Prostate gland (tissue), 2 donors: ENCODE data around the gene SLC2A8. TPM values are rescaled to one million over a fixed set of nuclear protein-coding genes. Genes with fewer than 3 reads are reported as not detected.

Experiments used
- DNase-seq: peaks from one replicate; pipeline ENCODE4 v3.0.0-alpha.2; 2019; ENCODE audit warnings: low spot score
- H3K27ac ChIP-seq, 2 donors: fragments of 200-600 bp; sonication (generic); 2 replicates each; pipeline ENCODE4 v1.5.1; 2017 to 2019
- H3K27me3 ChIP-seq: fragments of 200-600 bp; sonication (generic); replicated peaks from 2 replicates; pipeline ENCODE4 v1.5.1; 2019; ENCODE audit not compliant: insufficient read depth
- H3K36me3 ChIP-seq, 2 donors: fragments of 200-600 bp; sonication (generic); 1 replicate in 1 of 2; 2 replicates in 1 of 2; pipeline versions ENCODE4 v1.5.1 to v1.8.1; 2017 to 2019
- H3K4me1 ChIP-seq: fragments of 200-600 bp; sonication (generic); replicated peaks from 2 replicates; pipeline ENCODE4 v1.5.1; 2019
- H3K4me3 ChIP-seq, 2 donors: fragments of 200-600 bp; sonication (generic); 2 replicates each; pipeline ENCODE4 v1.5.1; 2017 to 2019
- H3K9me3 ChIP-seq: fragments of 200-600 bp; sonication (generic); 2 replicates; pipeline ENCODE4 v1.5.1; 2017
- CTCF ChIP-seq, 4 experiments: fragments of 200-600 bp in 2 of 4; fragments of 450-650 bp in 2 of 4; sonication (generic) in 2 of 4; IDR thresholded peaks; 1 replicate in 3 of 4; 2 replicates in 1 of 4; pipeline ENCODE4 v1.5.1; 2016 to 2019; ENCODE audit warnings: antibody characterized with exemption in 4 of 4, mild to moderate bottlenecking in 2 of 4, moderate library complexity in 2 of 4
- POLR2A ChIP-seq: fragments of 450-650 bp; IDR thresholded peaks from one replicate; pipeline ENCODE4 v1.6.1; 2016; ENCODE audit warnings: antibody characterized with exemption, mild to moderate bottlenecking
- POLR2AphosphoS5 ChIP-seq: sonication (generic); formaldehyde crosslinking; IDR thresholded peaks from one replicate; pipeline ENCODE4 v1.6.1; 2017; ENCODE audit warnings: antibody characterized with exemption
- WGBS: methylation state at CpG from one replicate; pipeline ENCODE4 v1.1.5; 2018; 5-methylcytosine and 5-hydroxymethylcytosine counted together
- intact Hi-C: fragments of 100-400 bp; cut with DNase I; formaldehyde crosslinking; loops from one replicate; pipeline ENCODE4 v1.14.2; 2022
- total RNA-seq, 2 donors: library from RNA; depleted of rRNA; stranded (reverse); fragments of >200 nt; gene quantifications; one replicate each; pipeline ENCODE4 v1.1.0, GENCODE V29; 2016

The SLC2A8 gene
- total RNA-seq, 2 donors from 2014 or later: 29.3 to 69.3 TPM

- intact Hi-C loops: no loop called here
- no peaks in the 10 kb centered on the region for H3K27me3 ChIP-seq
- DNase-seq: no peak
- TF ChIP-seq CTCF (IDR thresholded peaks at IDR 0.05) (no peak), POLR2A (no peak), POLR2AphosphoS5 (no peak)
- WGBS: 88% methylated on average over 13 of the region's 13 CpGs
- no peaks in the 10 kb centered on the region for H3K36me3 ChIP-seq
- no peak overlapping the region for H3K4me3 ChIP-seq
- H3K4me1 ChIP-seq: no peaks in the 10 kb centered on the region
- no peak overlapping the region for H3K27ac ChIP-seq
- H3K9me3 ChIP-seq: no peaks in the 10 kb centered on the region
These were observed 12.1 kb upstream of the SLC2A8 start for GRCh38 chr9:127384901-127385300.

- Histone ChIP-seq H3K9me3 (no peaks in the 10 kb centered on the region), H3K27me3 (no peaks in the 10 kb centered on the region), H3K36me3 (no peaks in the 10 kb centered on the region), H3K27ac (no peak overlapping the region), H3K4me1 (no peaks in the 10 kb centered on the region), H3K4me3 (no peak overlapping the region)
- 84% methylated on average over 4 of the region's 4 CpGs for WGBS
- DNase-seq: no peak
- no peak for TF ChIP-seq CTCF (IDR thresholded peaks at IDR 0.05)
- TF ChIP-seq POLR2A: no peak
- TF ChIP-seq POLR2AphosphoS5: no peak
- intact Hi-C loops: no loop called here
These were observed 10.7 kb upstream of the SLC2A8 start for GRCh38 chr9:127386249-127386648.

GRCh38 chr9:127386981-127387380 lies 10.0 kb upstream of the SLC2A8 start:
- Histone ChIP-seq H3K9me3 (no peaks in the 10 kb centered on the region), H3K27me3 (no peaks in the 10 kb centered on the region), H3K4me1 (no peaks in the 10 kb centered on the region), H3K4me3 (no peak overlapping the region), H3K27ac (no peak overlapping the region), H3K36me3 (no peaks in the 10 kb centered on the region)
- no peak for TF ChIP-seq POLR2A
- TF ChIP-seq POLR2AphosphoS5: no peak
- TF ChIP-seq CTCF (IDR thresholded peaks at IDR 0.05): no peak
- intact Hi-C loops: no loop called here
- 93% methylated on average over 10 of the region's 10 CpGs for whole genome bisulfite sequencing
- DNase-seq: no peak

GRCh38 chr9:127388037-127388855 lies 8.7 kb upstream of the SLC2A8 start:
- no peaks in the 10 kb centered on the region for H3K9me3 ChIP-seq
- intact Hi-C loops: no loop called here
- no peaks in the 10 kb centered on the region for H3K36me3 ChIP-seq
- WGBS: 30% methylated on average over 10 of the region's 10 CpGs
- DNase-seq: no peak
- no peaks in the 10 kb centered on the region for H3K4me1 ChIP-seq
- no peak for TF ChIP-seq POLR2AphosphoS5
- no peak for TF ChIP-seq CTCF (IDR thresholded peaks at IDR 0.05)
- TF ChIP-seq POLR2A: no peak
- no peaks in the 10 kb centered on the region for H3K27me3 ChIP-seq
- no peak overlapping the region for H3K27ac ChIP-seq
- H3K4me3 ChIP-seq: no peak overlapping the region

- DNase-seq: no peak
- TF ChIP-seq CTCF (IDR thresholded peaks at IDR 0.05) (no peak), POLR2AphosphoS5 (no peak), POLR2A (no peak)
- 46% methylated on average over 6 of the region's 6 CpGs for WGBS
- Histone ChIP-seq H3K9me3 (no peaks in the 10 kb centered on the region), H3K27me3 (no peaks in the 10 kb centered on the region), H3K4me3 (no peak overlapping the region), H3K4me1 (no peaks in the 10 kb centered on the region), H3K36me3 (no peaks in the 10 kb centered on the region), H3K27ac (no peak overlapping the region)
- intact Hi-C loops: no loop called here
These were observed 8.1 kb upstream of the SLC2A8 start for GRCh38 chr9:127388856-127389238.
